ENCODE results near the gene LITAF.

- TF ChIP-seq CTCF (conservative IDR thresholded peaks at IDR 0.05; ENCODE audit: low read length) (no peak), EZH2phosphoT487 (IDR thresholded peaks at IDR 0.05; ENCODE audit: borderline replicate concordance, low read depth, low read length) (no peak)
Measured at GRCh38 chr16:11580451-11581086, 6.2 kb downstream of the LITAF start.
